Lower leg skin (tissue), 4 donors: ENCODE data around the gene CENPH. TPM values are rescaled to one million over a fixed set of nuclear protein-coding genes. Genes with fewer than 3 reads are reported as not detected.
A peak's percentile ranks its signal among the peaks of the same experiment; 100 is the strongest.

Experiments used
- DNase-seq, 2 donors: peaks; one replicate each; pipeline ENCODE4 v3.0.0-alpha.2; 2019; ENCODE audit warnings: low spot score in 2 of 2
- H3K4me3 ChIP-seq: fragments of 200-600 bp; sonication (generic); 2 replicates; pipeline ENCODE4 v1.5.1; 2017; ENCODE audit warnings: mild to moderate bottlenecking, low read depth; ENCODE audit not compliant: poor library complexity, severe bottlenecking
- CTCF ChIP-seq, 3 donors: fragments of 450-650 bp; IDR thresholded peaks; one replicate each; pipeline ENCODE4 v1.5.1; 2016; ENCODE audit warnings: antibody characterized with exemption in 3 of 3, mild to moderate bottlenecking in 3 of 3, moderate library complexity in 2 of 3
- POLR2A ChIP-seq, 2 donors: fragments of 450-650 bp; IDR thresholded peaks; one replicate each; pipeline ENCODE4 v1.6.1; 2016 to 2017; ENCODE audit warnings: antibody characterized with exemption in 2 of 2, mild to moderate bottlenecking in 1 of 2, moderate library complexity in 1 of 2
- WGBS, 2 donors: methylation state at CpG; one replicate each; pipeline ENCODE4 v1.1.5; 2018; 5-methylcytosine and 5-hydroxymethylcytosine counted together
- intact Hi-C: fragments of 100-400 bp; cut with DNase I; formaldehyde crosslinking; loops from one replicate; pipeline ENCODE4 v1.15.0; 2023; ENCODE audit warnings: low total_unique reads
- total RNA-seq, 4 donors: library from RNA; depleted of rRNA; stranded (reverse); fragments of >200 nt; gene quantifications; one replicate each; pipeline ENCODE4 v1.1.0, GENCODE V29; 2016

Gene CENPH
- total RNA-seq, 4 donors from 2014 or later: 5.4 to 10.5 (median 6.0) TPM

- no peak overlapping the region for H3K4me3 ChIP-seq
- WGBS, 2 donors: 90 to 93% methylated on average over 2 of the region's 2 CpGs
- TF ChIP-seq POLR2A (IDR thresholded peaks at IDR 0.05) (no peak), CTCF (IDR thresholded peaks at IDR 0.05) (no peak)
- no peak for DNase-seq
- intact Hi-C loops: no loop called here
These were observed 2.0 kb upstream of the CENPH start for GRCh38 chr5:69187342-69187741.

GRCh38 chr5:69188811-69189161 lies 597 bp upstream of the CENPH start:
- intact Hi-C loops: no loop called here
- WGBS, 2 donors: 18 to 19% methylated on average over 8 of the region's 8 CpGs
- TF ChIP-seq CTCF (IDR thresholded peaks at IDR 0.05): no peak
- no peak for TF ChIP-seq POLR2A (IDR thresholded peaks at IDR 0.05)
- peak overlapping the region; percentile 61 for H3K4me3 ChIP-seq
- DNase-seq: no peak

GRCh38 chr5:69202497-69202896 lies 13.1 kb downstream of the CENPH start:
- intact Hi-C loops: no loop called here
- WGBS, 2 donors: 87 to 98% methylated on average over 1 of the region's 1 CpG
- DNase-seq: no peak
- no peak for TF ChIP-seq POLR2A (IDR thresholded peaks at IDR 0.05)
- no peak for TF ChIP-seq CTCF (IDR thresholded peaks at IDR 0.05)
- H3K4me3 ChIP-seq: no peak overlapping the region

- no peak for DNase-seq
- WGBS, 2 donors: 80 to 81% methylated on average over 5 of the region's 5 CpGs
- H3K4me3 ChIP-seq: no peak overlapping the region
- TF ChIP-seq CTCF (IDR thresholded peaks at IDR 0.05): no peak
- no peak for TF ChIP-seq POLR2A (IDR thresholded peaks at IDR 0.05)
- intact Hi-C loops: no loop called here
These were observed 17.3 kb downstream of the CENPH start for GRCh38 chr5:69206528-69207190.

- H3K4me3 ChIP-seq: no peak overlapping the region
- intact Hi-C loops: no loop called here
- 68 to 76% methylated on average over 2 of the region's 2 CpGs for WGBS, 2 donors
- DNase-seq: no peak
- TF ChIP-seq POLR2A (IDR thresholded peaks at IDR 0.05) (no peak), CTCF (IDR thresholded peaks at IDR 0.05) (no peak)
These were observed 20.2 kb downstream of the CENPH start for GRCh38 chr5:69209602-69210001.

- intact Hi-C loops: no loop called here
- DNase-seq: no peak
- no peak for TF ChIP-seq POLR2A (IDR thresholded peaks at IDR 0.05)
- no peak for TF ChIP-seq CTCF (IDR thresholded peaks at IDR 0.05)
- H3K4me3 ChIP-seq: no peak overlapping the region
- WGBS, 2 donors: 91 to 97% methylated on average over 2 of the region's 2 CpGs
These were observed 21.8 kb downstream of the CENPH start for GRCh38 chr5:69211200-69211599.
